ENCODE measurements around the gene PLAC1. TPM values are rescaled to one million over a fixed set of nuclear protein-coding genes. Genes with fewer than 3 reads are reported as not detected.
A peak's percentile ranks its signal among the peaks of the same experiment; 100 is the strongest.

The PLAC1 gene
- total and polyA plus RNA-seq, 4 donors = 0.10 TPM; not detected in 3

DNA sequence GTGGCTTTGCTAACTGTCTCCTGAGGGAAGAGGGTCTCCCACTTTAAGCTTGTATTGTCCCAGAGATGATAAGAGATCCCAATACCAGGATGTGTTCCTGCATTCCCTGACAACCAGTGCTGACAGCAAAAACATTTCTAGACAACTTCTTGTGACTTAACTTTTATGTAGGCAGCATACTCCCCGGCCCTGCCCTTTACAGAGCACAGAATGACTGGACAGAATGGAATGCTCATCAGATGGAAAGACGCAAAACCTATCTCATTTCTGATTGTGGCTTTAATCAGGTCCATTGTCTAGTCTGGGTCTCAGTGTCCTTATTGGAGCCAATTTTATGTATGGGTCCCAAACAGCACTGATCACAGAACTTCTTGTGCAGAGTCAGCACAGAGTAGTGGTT lies 18.2 kb upstream of the PLAC1 start:
- Histone ChIP-seq H3K27ac (ENCODE audit: low read depth in 1 of 2, low read length in 2 of 2) (no peak overlapping the region), H3K4me1 (ENCODE audit: control insufficient read depth in 1 of 2, insufficient read depth in 2 of 2, low read length in 2 of 2) (no peaks in the 10 kb centered on the region), H3K4me3 (ENCODE audit: low read length in 2 of 2) (no peak overlapping the region), H3K27me3 (ENCODE audit: control insufficient read depth in 1 of 2, insufficient read depth in 2 of 2, low read length in 1 of 2) (no peaks in the 10 kb centered on the region), H3K36me3 (ENCODE audit: control insufficient read depth in 1 of 2, insufficient read depth in 2 of 2, low read length in 1 of 2) (no peaks in the 10 kb centered on the region), H3K9me3 (ENCODE audit: control insufficient read depth, low read length) (no peaks in the 10 kb centered on the region)
- intact Hi-C loops (cut with DNase I) = no loop called here
- ATAC-seq (ENCODE audit: low FRiP score) = no peak
- DNase-seq = no peak
- 78 to 79% methylated on average over 2 of the region's 2 CpGs for WGBS, 2 donors

DNA sequence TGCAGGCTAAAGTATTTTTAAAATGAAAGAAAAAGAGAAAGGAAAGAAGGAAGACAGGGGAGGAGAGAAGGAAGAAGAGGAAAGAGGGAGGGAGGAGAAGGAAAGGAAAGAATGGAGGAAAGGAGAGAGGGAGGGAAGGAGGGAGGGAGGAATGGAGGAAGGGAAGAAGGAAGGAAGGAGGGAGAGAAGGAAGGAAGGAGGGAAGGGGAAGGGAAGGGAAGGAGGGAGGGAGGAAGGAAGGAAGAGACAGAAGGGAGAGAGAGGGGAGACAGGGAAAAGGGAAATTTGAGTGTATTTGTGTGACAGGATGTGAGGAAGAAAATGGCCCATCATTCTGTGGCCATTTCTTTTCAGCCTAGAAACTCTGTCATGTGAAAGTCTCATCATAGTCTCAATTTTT lies 14.9 kb upstream of the PLAC1 start:
- Histone ChIP-seq H3K27me3 (ENCODE audit: control insufficient read depth in 1 of 2, insufficient read depth in 2 of 2, low read length in 1 of 2) (no peaks in the 10 kb centered on the region), H3K9me3 (ENCODE audit: control insufficient read depth, low read length) (no peaks in the 10 kb centered on the region), H3K4me3 (ENCODE audit: low read length in 2 of 2) (no peak overlapping the region), H3K36me3 (ENCODE audit: control insufficient read depth in 1 of 2, insufficient read depth in 2 of 2, low read length in 1 of 2) (no peaks in the 10 kb centered on the region), H3K27ac (ENCODE audit: low read depth in 1 of 2, low read length in 2 of 2) (no peak overlapping the region), H3K4me1 (ENCODE audit: control insufficient read depth in 1 of 2, insufficient read depth in 2 of 2, low read length in 2 of 2) (no peaks in the 10 kb centered on the region)
- ATAC-seq (ENCODE audit: low FRiP score) = no peak
- no peak for DNase-seq
- intact Hi-C loops (cut with DNase I) = no loop called here

GRCh38 chrX:134672101-134672500 lies 13.8 kb upstream of the PLAC1 start:
- Histone ChIP-seq H3K4me1 (ENCODE audit: control insufficient read depth in 1 of 2, insufficient read depth in 2 of 2, low read length in 2 of 2) (no peaks in the 10 kb centered on the region), H3K4me3 (ENCODE audit: low read length in 2 of 2) (no peak overlapping the region), H3K9me3 (ENCODE audit: control insufficient read depth, low read length) (no peaks in the 10 kb centered on the region), H3K36me3 (ENCODE audit: control insufficient read depth in 1 of 2, insufficient read depth in 2 of 2, low read length in 1 of 2) (no peaks in the 10 kb centered on the region), H3K27ac (ENCODE audit: low read depth in 1 of 2, low read length in 2 of 2) (no peak overlapping the region), H3K27me3 (ENCODE audit: control insufficient read depth in 1 of 2, insufficient read depth in 2 of 2, low read length in 1 of 2) (no peaks in the 10 kb centered on the region)
- no peak for DNase-seq
- intact Hi-C loops (cut with DNase I) = no loop called here
- no peak for ATAC-seq (ENCODE audit: low FRiP score)
- 66 to 93% methylated on average over 4 of the region's 4 CpGs for WGBS, 2 donors

DNA sequence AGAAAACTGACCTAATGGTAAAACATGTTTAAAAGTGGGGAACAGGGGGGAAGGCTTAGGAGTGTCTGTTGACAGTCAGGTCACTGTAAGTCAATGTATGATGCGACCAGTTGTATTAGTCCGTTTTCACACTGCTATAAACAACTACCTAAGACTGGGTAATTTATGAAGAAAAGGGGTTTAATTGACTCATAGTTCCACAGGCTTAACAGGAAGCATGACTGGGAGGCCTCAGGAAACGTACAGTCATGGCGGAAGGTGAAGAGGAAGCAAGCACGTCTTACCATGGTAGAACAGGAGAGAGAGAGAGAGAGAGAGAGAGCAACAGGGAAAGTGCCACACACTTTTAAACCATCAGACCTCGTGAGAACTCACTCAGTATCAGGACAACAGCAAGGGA lies 13.0 kb upstream of the PLAC1 start:
- ATAC-seq (ENCODE audit: low FRiP score) = no peak

GRCh38 chrX:134670134-134670924 lies 12.1 kb upstream of the PLAC1 start:
- Histone ChIP-seq H3K27ac (ENCODE audit: low read depth in 1 of 2, low read length in 2 of 2) (peak overlapping the region in 1 of 2 donors; percentile 57), H3K4me3 (ENCODE audit: low read length in 2 of 2) (no peak overlapping the region), H3K9me3 (ENCODE audit: control insufficient read depth, low read length) (no peaks in the 10 kb centered on the region), H3K36me3 (ENCODE audit: control insufficient read depth in 1 of 2, insufficient read depth in 2 of 2, low read length in 1 of 2) (no peaks in the 10 kb centered on the region), H3K27me3 (ENCODE audit: control insufficient read depth in 1 of 2, insufficient read depth in 2 of 2, low read length in 1 of 2) (no peaks in the 10 kb centered on the region), H3K4me1 (ENCODE audit: control insufficient read depth in 1 of 2, insufficient read depth in 2 of 2, low read length in 2 of 2) (no peaks in the 10 kb centered on the region)
- WGBS, 2 donors = 4 to 5% methylated on average over 1 of the region's 1 CpG
- peak in 1 of 2 donors; percentile 47 for DNase-seq
- ATAC-seq (ENCODE audit: low FRiP score) = peak; percentile 34
- intact Hi-C loops (cut with DNase I) = no loop called here

More for the DNA sequence above, 13.0 kb upstream of the PLAC1 start:
- no peaks in the 10 kb centered on the region for H3K9me3 ChIP-seq (ENCODE audit: control insufficient read depth, low read length)
- no peak overlapping the region for H3K4me3 ChIP-seq (ENCODE audit: low read length in 2 of 2)
- H3K27ac ChIP-seq (ENCODE audit: low read depth in 1 of 2, low read length in 2 of 2) = no peak overlapping the region
- 71 to 93% methylated on average over 6 of the region's 6 CpGs for WGBS, 2 donors
- H3K27me3 ChIP-seq (ENCODE audit: control insufficient read depth in 1 of 2, insufficient read depth in 2 of 2, low read length in 1 of 2) = no peaks in the 10 kb centered on the region
- intact Hi-C loops (cut with DNase I) = no loop called here
- H3K4me1 ChIP-seq (ENCODE audit: control insufficient read depth in 1 of 2, insufficient read depth in 2 of 2, low read length in 2 of 2) = no peaks in the 10 kb centered on the region
- H3K36me3 ChIP-seq (ENCODE audit: control insufficient read depth in 1 of 2, insufficient read depth in 2 of 2, low read length in 1 of 2) = no peaks in the 10 kb centered on the region
- DNase-seq = no peak

- Histone ChIP-seq H3K27ac (ENCODE audit: low read depth in 1 of 2, low read length in 2 of 2) (no peak overlapping the region), H3K4me1 (ENCODE audit: control insufficient read depth in 1 of 2, insufficient read depth in 2 of 2, low read length in 2 of 2) (no peaks in the 10 kb centered on the region), H3K4me3 (ENCODE audit: low read length in 2 of 2) (no peak overlapping the region), H3K36me3 (ENCODE audit: control insufficient read depth in 1 of 2, insufficient read depth in 2 of 2, low read length in 1 of 2) (no peaks in the 10 kb centered on the region), H3K27me3 (ENCODE audit: control insufficient read depth in 1 of 2, insufficient read depth in 2 of 2, low read length in 1 of 2) (no peaks in the 10 kb centered on the region), H3K9me3 (ENCODE audit: control insufficient read depth, low read length) (no peaks in the 10 kb centered on the region)
- intact Hi-C loops (cut with DNase I) = no loop called here
- DNase-seq (peak in 1 of 2 donors; percentile 48), ATAC-seq (ENCODE audit: low FRiP score) (peak; percentile 52)
- WGBS, 2 donors = 39 to 49% methylated on average over 14 of the region's 14 CpGs
Observed at GRCh38 chrX:134669378-134670098, 11.3 kb upstream of the PLAC1 start.

GRCh38 chrX:134664202-134664601 lies 5.9 kb upstream of the PLAC1 start:
- no peak overlapping the region for H3K27ac ChIP-seq (ENCODE audit: low read depth in 1 of 2, low read length in 2 of 2)
- intact Hi-C loops (cut with DNase I) = no loop called here
- H3K4me3 ChIP-seq (ENCODE audit: low read length in 2 of 2) = no peak overlapping the region
- H3K36me3 ChIP-seq (ENCODE audit: control insufficient read depth in 1 of 2, insufficient read depth in 2 of 2, low read length in 1 of 2) = no peaks in the 10 kb centered on the region
- DNase-seq (no peak), ATAC-seq (ENCODE audit: low FRiP score) (no peak)
- H3K9me3 ChIP-seq (ENCODE audit: control insufficient read depth, low read length) = no peaks in the 10 kb centered on the region
- WGBS, 2 donors = 78 to 89% methylated on average over 1 of the region's 1 CpG
- no peaks in the 10 kb centered on the region for H3K27me3 ChIP-seq (ENCODE audit: control insufficient read depth in 1 of 2, insufficient read depth in 2 of 2, low read length in 1 of 2)
- H3K4me1 ChIP-seq (ENCODE audit: control insufficient read depth in 1 of 2, insufficient read depth in 2 of 2, low read length in 2 of 2) = no peaks in the 10 kb centered on the region

- Histone ChIP-seq H3K4me1 (ENCODE audit: control insufficient read depth in 1 of 2, insufficient read depth in 2 of 2, low read length in 2 of 2) (no peaks in the 10 kb centered on the region), H3K27ac (ENCODE audit: low read depth in 1 of 2, low read length in 2 of 2) (no peak overlapping the region), H3K36me3 (ENCODE audit: control insufficient read depth in 1 of 2, insufficient read depth in 2 of 2, low read length in 1 of 2) (no peaks in the 10 kb centered on the region), H3K9me3 (ENCODE audit: control insufficient read depth, low read length) (no peaks in the 10 kb centered on the region), H3K4me3 (ENCODE audit: low read length in 2 of 2) (no peak overlapping the region), H3K27me3 (ENCODE audit: control insufficient read depth in 1 of 2, insufficient read depth in 2 of 2, low read length in 1 of 2) (no peaks in the 10 kb centered on the region)
- ATAC-seq (ENCODE audit: low FRiP score) (no peak), DNase-seq (no peak)
- intact Hi-C loops (cut with DNase I) = no loop called here
- 55 to 87% methylated on average over 4 of the region's 4 CpGs for WGBS, 2 donors
Observed at GRCh38 chrX:134661295-134661694, 3.0 kb upstream of the PLAC1 start.

DNA sequence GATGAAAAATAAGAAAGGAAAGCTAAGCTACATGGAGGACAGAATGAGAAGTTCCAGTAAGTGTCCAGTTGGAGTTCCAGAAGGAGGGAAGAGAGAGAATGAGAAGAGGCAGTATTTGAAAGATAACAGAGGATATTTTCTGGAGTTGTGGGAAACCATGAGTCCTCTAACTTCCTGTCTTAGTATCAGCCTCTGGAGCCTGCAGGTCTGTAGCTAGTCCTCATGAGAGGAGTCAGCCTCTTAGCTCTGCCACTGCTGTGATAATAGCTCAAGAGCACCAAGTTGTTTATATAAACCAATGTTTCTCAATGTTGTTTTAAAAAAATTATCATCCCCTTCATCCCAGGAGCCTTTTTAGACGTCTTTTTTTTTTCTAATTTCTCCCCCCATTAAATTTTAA lies 2.4 kb upstream of the PLAC1 start:
- Histone ChIP-seq H3K4me1 (ENCODE audit: control insufficient read depth in 1 of 2, insufficient read depth in 2 of 2, low read length in 2 of 2) (no peaks in the 10 kb centered on the region), H3K27me3 (ENCODE audit: control insufficient read depth in 1 of 2, insufficient read depth in 2 of 2, low read length in 1 of 2) (no peaks in the 10 kb centered on the region), H3K4me3 (ENCODE audit: low read length in 2 of 2) (no peak overlapping the region), H3K36me3 (ENCODE audit: control insufficient read depth in 1 of 2, insufficient read depth in 2 of 2, low read length in 1 of 2) (no peaks in the 10 kb centered on the region), H3K9me3 (ENCODE audit: control insufficient read depth, low read length) (no peaks in the 10 kb centered on the region), H3K27ac (ENCODE audit: low read depth in 1 of 2, low read length in 2 of 2) (no peak overlapping the region)
- intact Hi-C loops (cut with DNase I) = no loop called here
- DNase-seq (no peak), ATAC-seq (ENCODE audit: low FRiP score) (no peak)
- WGBS, 2 donors = 11 to 32% methylated on average over 1 of the region's 1 CpG

Data from aorta (tissue), 5 donors.